Panc1 (cell line): ENCODE results near the gene SEMA5B.

Source experiments
- CTCF ChIP-seq: fragments of 450-650 bp; IDR thresholded peaks from 2 replicates; pipeline ENCODE4 v1.5.1; 2017; ENCODE audit warnings: mild to moderate bottlenecking
- POLR2AphosphoS5 ChIP-seq: IDR thresholded peaks from 2 replicates; pipeline ENCODE4 v1.6.1; 2012; ENCODE audit warnings: mild to moderate bottlenecking, low read depth, low read length, moderate library complexity
- TF ChIP-seq, protein P1 (sequence below), 2 experiments: IDR thresholded peaks; 2 replicates each; pipeline ENCODE4 v1.6.1; 2011 to 2012; ENCODE audit warnings: low read depth in 2 of 2, control low read depth in 1 of 2, low read length in 1 of 2, mild to moderate bottlenecking in 1 of 2, moderate library complexity in 1 of 2; ENCODE audit not compliant: insufficient read depth in 1 of 2

DNA sequence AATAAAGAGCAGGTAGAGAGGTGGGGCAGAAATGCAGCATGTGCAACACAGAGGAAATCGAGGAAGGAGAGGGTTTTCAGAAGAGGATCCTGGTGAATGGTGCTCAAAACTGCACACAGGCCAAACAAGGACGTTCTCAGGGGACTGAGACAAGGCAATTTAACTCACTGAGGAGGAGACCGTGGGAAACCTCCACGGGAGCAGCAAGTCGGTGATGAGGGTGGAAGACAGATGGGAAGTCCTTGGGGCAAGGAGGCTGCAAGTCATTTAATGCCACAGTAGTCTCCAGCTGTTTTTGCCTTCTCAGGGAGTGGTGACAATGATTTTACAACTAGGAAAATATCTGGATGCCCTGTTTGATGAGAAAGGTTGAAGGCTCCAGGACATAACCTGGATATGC lies 27.8 kb upstream of the SEMA5B start:
- TF ChIP-seq CTCF: no peak
- no peak for TF ChIP-seq POLR2AphosphoS5
- TF ChIP-seq, protein P1, sequence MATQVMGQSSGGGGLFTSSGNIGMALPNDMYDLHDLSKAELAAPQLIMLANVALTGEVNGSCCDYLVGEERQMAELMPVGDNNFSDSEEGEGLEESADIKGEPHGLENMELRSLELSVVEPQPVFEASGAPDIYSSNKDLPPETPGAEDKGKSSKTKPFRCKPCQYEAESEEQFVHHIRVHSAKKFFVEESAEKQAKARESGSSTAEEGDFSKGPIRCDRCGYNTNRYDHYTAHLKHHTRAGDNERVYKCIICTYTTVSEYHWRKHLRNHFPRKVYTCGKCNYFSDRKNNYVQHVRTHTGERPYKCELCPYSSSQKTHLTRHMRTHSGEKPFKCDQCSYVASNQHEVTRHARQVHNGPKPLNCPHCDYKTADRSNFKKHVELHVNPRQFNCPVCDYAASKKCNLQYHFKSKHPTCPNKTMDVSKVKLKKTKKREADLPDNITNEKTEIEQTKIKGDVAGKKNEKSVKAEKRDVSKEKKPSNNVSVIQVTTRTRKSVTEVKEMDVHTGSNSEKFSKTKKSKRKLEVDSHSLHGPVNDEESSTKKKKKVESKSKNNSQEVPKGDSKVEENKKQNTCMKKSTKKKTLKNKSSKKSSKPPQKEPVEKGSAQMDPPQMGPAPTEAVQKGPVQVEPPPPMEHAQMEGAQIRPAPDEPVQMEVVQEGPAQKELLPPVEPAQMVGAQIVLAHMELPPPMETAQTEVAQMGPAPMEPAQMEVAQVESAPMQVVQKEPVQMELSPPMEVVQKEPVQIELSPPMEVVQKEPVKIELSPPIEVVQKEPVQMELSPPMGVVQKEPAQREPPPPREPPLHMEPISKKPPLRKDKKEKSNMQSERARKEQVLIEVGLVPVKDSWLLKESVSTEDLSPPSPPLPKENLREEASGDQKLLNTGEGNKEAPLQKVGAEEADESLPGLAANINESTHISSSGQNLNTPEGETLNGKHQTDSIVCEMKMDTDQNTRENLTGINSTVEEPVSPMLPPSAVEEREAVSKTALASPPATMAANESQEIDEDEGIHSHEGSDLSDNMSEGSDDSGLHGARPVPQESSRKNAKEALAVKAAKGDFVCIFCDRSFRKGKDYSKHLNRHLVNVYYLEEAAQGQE (IDR thresholded peaks at IDR 0.05; ENCODE audit: insufficient read depth in 1 of 2, low read depth in 2 of 2, low read length in 1 of 2): no peak
